ENCODE results near the gene STARD8. TPM values are rescaled to one million over a fixed set of nuclear protein-coding genes. Genes with fewer than 3 reads are reported as not detected.

STARD8 gene
- total and polyA plus RNA-seq, 4 experiments from 2014 or later = 0.14 to 0.86 (median 0.47) TPM; not detected in 1

DNA sequence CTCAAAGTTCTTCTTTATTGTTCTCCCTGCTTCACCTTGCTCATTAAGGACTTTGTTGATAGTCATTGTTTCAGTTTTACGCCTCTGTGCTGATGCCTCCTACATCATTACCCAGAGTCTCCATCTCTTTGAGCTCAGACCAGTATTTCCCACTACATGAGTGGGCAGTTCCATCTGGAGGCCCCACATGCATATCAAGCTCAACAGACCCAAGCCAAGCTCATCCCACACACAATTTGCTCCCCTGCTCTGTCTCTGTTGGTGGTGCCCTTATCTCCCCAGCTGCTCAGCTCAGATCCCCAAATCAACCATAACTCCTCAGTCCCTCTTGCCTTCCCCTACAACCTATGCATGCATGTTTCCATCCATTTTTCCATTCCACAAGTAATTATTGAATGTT lies 96.3 kb downstream of the STARD8 start:
- H3K27me3 ChIP-seq (ENCODE audit: insufficient read depth, low read length) = no peaks in the 10 kb centered on the region
- H3K4me3 ChIP-seq (ENCODE audit: low read length in 2 of 2) = no peak overlapping the region

DNA sequence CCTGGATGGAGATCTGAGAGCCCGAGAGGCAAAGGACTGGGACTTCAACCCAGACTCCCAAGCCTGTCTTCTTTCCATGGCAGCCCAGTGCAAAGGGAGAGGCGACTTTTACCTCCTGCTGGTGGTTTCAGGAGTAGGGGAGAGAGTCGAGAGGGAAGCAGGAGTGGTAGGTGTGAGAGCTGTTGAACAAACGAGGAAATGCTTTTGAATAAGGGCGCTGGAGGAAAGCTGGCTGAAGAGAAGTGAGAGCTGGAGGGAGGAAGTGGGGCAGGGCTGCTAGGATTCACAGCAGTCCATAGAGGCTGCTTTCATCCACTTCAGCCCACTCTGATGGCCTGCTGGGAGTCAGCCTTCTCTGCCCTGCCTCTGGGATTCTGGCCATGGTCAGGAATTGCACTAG lies 99.5 kb downstream of the STARD8 start:
- H3K4me1 Mint-ChIP-seq = no peaks in the 10 kb centered on the region
- intact Hi-C loops (cut with micrococcal nuclease) = no loop called here
- Histone ChIP-seq H3K4me1 (ENCODE audit: insufficient read depth, low read length) (no peaks in the 10 kb centered on the region), H3K27me3 (ENCODE audit: insufficient read depth, low read length) (no peaks in the 10 kb centered on the region), H3K4me3 (ENCODE audit: low read length in 2 of 2) (no peak overlapping the region), H3K36me3 (ENCODE audit: insufficient read depth, low read length) (no peaks in the 10 kb centered on the region), H3K9me3 (ENCODE audit: control insufficient read depth in 1 of 2, low read length in 2 of 2) (no peaks in the 10 kb centered on the region), H3K27ac (ENCODE audit: low read depth, low read length) (no peak overlapping the region)
- H3K9me3 Mint-ChIP-seq = no peaks in the 10 kb centered on the region
- H3K36me3 Mint-ChIP-seq = no peaks in the 10 kb centered on the region
- ChIA-PET POLR2A (ENCODE audit: partially characterized antibody) (no interaction called here), CTCF (ENCODE audit: partially characterized antibody) (no interaction called here)
- DNase-seq = no peak
- H3K27me3 Mint-ChIP-seq = no peaks in the 10 kb centered on the region
- no peak overlapping the region for H3K4me3 Mint-ChIP-seq
- no peak overlapping the region for H3K27ac Mint-ChIP-seq

More for the DNA sequence above, 96.3 kb downstream of the STARD8 start:
- H3K9me3 Mint-ChIP-seq = no peaks in the 10 kb centered on the region
- H3K27ac ChIP-seq (ENCODE audit: low read depth, low read length) = no peak overlapping the region
- POLR2A ChIA-PET (ENCODE audit: partially characterized antibody) = no interaction called here
- no peaks in the 10 kb centered on the region for H3K36me3 Mint-ChIP-seq
- H3K4me1 ChIP-seq (ENCODE audit: insufficient read depth, low read length) = no peaks in the 10 kb centered on the region
- intact Hi-C loops (cut with micrococcal nuclease) = no loop called here
- H3K27ac Mint-ChIP-seq = no peak overlapping the region
- no peaks in the 10 kb centered on the region for H3K27me3 Mint-ChIP-seq
- DNase-seq = no peak
- no peaks in the 10 kb centered on the region for H3K4me1 Mint-ChIP-seq
- H3K4me3 Mint-ChIP-seq = no peak overlapping the region
- H3K36me3 ChIP-seq (ENCODE audit: insufficient read depth, low read length) = no peaks in the 10 kb centered on the region
- CTCF ChIA-PET (ENCODE audit: partially characterized antibody) = no interaction called here
- H3K9me3 ChIP-seq (ENCODE audit: control insufficient read depth in 1 of 2, low read length in 2 of 2) = no peaks in the 10 kb centered on the region

- no peak overlapping the region for H3K4me3 Mint-ChIP-seq
- ChIA-PET CTCF (ENCODE audit: partially characterized antibody) (no interaction called here), POLR2A (ENCODE audit: partially characterized antibody) (no interaction called here)
- Histone ChIP-seq H3K4me3 (ENCODE audit: low read length in 2 of 2) (no peak overlapping the region), H3K27ac (ENCODE audit: low read depth, low read length) (no peak overlapping the region), H3K4me1 (ENCODE audit: insufficient read depth, low read length) (no peaks in the 10 kb centered on the region), H3K9me3 (ENCODE audit: control insufficient read depth in 1 of 2, low read length in 2 of 2) (no peaks in the 10 kb centered on the region), H3K27me3 (ENCODE audit: insufficient read depth, low read length) (no peaks in the 10 kb centered on the region), H3K36me3 (ENCODE audit: insufficient read depth, low read length) (no peaks in the 10 kb centered on the region)
- DNase-seq = no peak
- intact Hi-C loops (cut with micrococcal nuclease) = no loop called here
- H3K27me3 Mint-ChIP-seq = no peaks in the 10 kb centered on the region
- no peaks in the 10 kb centered on the region for H3K36me3 Mint-ChIP-seq
- H3K4me1 Mint-ChIP-seq = no peaks in the 10 kb centered on the region
- H3K27ac Mint-ChIP-seq = no peak overlapping the region
- H3K9me3 Mint-ChIP-seq = no peaks in the 10 kb centered on the region
These were observed 100.6 kb downstream of the STARD8 start for GRCh38 chrX:68748030-68748429.

DNA sequence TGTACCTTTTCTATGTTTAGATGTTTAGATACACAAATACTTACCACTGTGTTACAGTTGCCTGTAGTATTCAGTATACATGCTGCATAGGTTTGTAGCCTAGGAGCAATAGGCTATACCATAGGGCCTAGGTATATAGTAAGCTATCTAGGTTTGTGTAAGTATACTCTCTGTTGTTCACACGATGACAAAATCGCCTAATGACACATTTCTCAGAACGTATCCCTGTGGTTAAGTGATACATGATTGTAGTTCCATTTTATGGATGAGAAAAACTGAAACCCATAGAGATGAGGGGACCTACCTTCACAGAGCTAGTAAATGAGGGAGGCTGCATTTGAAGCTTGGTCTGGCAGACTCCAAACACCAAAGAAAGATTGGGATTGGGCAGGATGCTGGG lies 102.0 kb downstream of the STARD8 start:
- Mint-ChIP-seq H3K4me1 (no peaks in the 10 kb centered on the region), H3K4me3 (no peak overlapping the region), H3K9me3 (no peaks in the 10 kb centered on the region), H3K27me3 (no peaks in the 10 kb centered on the region), H3K27ac (no peak overlapping the region), H3K36me3 (no peaks in the 10 kb centered on the region)
- H3K27ac ChIP-seq (ENCODE audit: low read depth, low read length) = no peak overlapping the region
- H3K27me3 ChIP-seq (ENCODE audit: insufficient read depth, low read length) = no peaks in the 10 kb centered on the region
- H3K36me3 ChIP-seq (ENCODE audit: insufficient read depth, low read length) = no peaks in the 10 kb centered on the region
- no peaks in the 10 kb centered on the region for H3K9me3 ChIP-seq (ENCODE audit: control insufficient read depth in 1 of 2, low read length in 2 of 2)
- DNase-seq = no peak
- intact Hi-C loops (cut with micrococcal nuclease) = no loop called here
- no peaks in the 10 kb centered on the region for H3K4me1 ChIP-seq (ENCODE audit: insufficient read depth, low read length)
- CTCF ChIA-PET (ENCODE audit: partially characterized antibody) = no interaction called here
- no peak overlapping the region for H3K4me3 ChIP-seq (ENCODE audit: low read length in 2 of 2)
- POLR2A ChIA-PET (ENCODE audit: partially characterized antibody) = no interaction called here

GRCh38 chrX:68750316-68750715 lies 102.8 kb downstream of the STARD8 start:
- H3K36me3 ChIP-seq (ENCODE audit: insufficient read depth, low read length) = no peaks in the 10 kb centered on the region
- no peak overlapping the region for H3K4me3 ChIP-seq (ENCODE audit: low read length in 2 of 2)
- Mint-ChIP-seq H3K9me3 (no peaks in the 10 kb centered on the region), H3K4me3 (no peak overlapping the region), H3K27me3 (no peaks in the 10 kb centered on the region), H3K4me1 (no peaks in the 10 kb centered on the region), H3K27ac (no peak overlapping the region), H3K36me3 (no peaks in the 10 kb centered on the region)
- DNase-seq = no peak
- ChIA-PET POLR2A (ENCODE audit: partially characterized antibody) (no interaction called here), CTCF (ENCODE audit: partially characterized antibody) (no interaction called here)
- H3K4me1 ChIP-seq (ENCODE audit: insufficient read depth, low read length) = no peaks in the 10 kb centered on the region
- H3K27ac ChIP-seq (ENCODE audit: low read depth, low read length) = no peak overlapping the region
- H3K27me3 ChIP-seq (ENCODE audit: insufficient read depth, low read length) = no peaks in the 10 kb centered on the region
- H3K9me3 ChIP-seq (ENCODE audit: control insufficient read depth in 1 of 2, low read length in 2 of 2) = no peaks in the 10 kb centered on the region
- intact Hi-C loops (cut with micrococcal nuclease) = no loop called here

GRCh38 chrX:68751372-68751771 lies 103.9 kb downstream of the STARD8 start:
- H3K27me3 ChIP-seq (ENCODE audit: insufficient read depth, low read length) = no peaks in the 10 kb centered on the region
- H3K4me1 ChIP-seq (ENCODE audit: insufficient read depth, low read length) = no peaks in the 10 kb centered on the region
- no peak overlapping the region for H3K27ac Mint-ChIP-seq
- intact Hi-C loops (cut with micrococcal nuclease) = no loop called here
- H3K36me3 ChIP-seq (ENCODE audit: insufficient read depth, low read length) = no peaks in the 10 kb centered on the region
- POLR2A ChIA-PET (ENCODE audit: partially characterized antibody) = no interaction called here
- CTCF ChIA-PET (ENCODE audit: partially characterized antibody) = no interaction called here
- no peak overlapping the region for H3K27ac ChIP-seq (ENCODE audit: low read depth, low read length)
- H3K36me3 Mint-ChIP-seq = no peaks in the 10 kb centered on the region
- H3K4me1 Mint-ChIP-seq = no peaks in the 10 kb centered on the region
- H3K4me3 ChIP-seq (ENCODE audit: low read length in 2 of 2) = no peak overlapping the region
- peaks cover 0 to 1% of the 10 kb centered on the region in 2 donors for H3K27me3 Mint-ChIP-seq
- no peak for DNase-seq
- H3K4me3 Mint-ChIP-seq = no peak overlapping the region
- H3K9me3 ChIP-seq (ENCODE audit: control insufficient read depth in 1 of 2, low read length in 2 of 2) = no peaks in the 10 kb centered on the region
- H3K9me3 Mint-ChIP-seq = no peaks in the 10 kb centered on the region

DNA sequence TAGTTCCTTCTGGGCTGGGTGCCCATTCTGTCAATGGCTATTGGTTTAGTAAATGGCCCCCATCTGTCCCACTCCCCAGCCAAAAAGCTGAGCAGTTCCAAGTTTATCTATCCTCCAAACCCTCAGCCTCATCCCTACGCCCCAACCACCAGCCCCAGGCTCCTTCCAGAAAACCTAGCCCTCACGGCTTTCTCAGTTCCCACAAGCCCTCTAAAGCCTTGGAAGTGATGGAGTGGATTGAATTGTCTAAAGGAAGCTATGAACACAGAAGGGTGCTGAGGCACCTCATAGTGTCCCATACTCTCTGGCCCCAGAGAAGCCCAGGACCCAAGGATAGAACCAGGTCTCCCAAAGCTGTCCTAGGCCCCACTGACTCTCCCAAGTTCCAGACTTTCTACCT lies 105.8 kb downstream of the STARD8 start:
- DNase-seq = no peak
- no peak overlapping the region for H3K27ac ChIP-seq (ENCODE audit: low read depth, low read length)
- H3K4me3 ChIP-seq (ENCODE audit: low read length in 2 of 2) = no peak overlapping the region
- ChIA-PET CTCF (ENCODE audit: partially characterized antibody) (no interaction called here), POLR2A (ENCODE audit: partially characterized antibody) (no interaction called here)
- Mint-ChIP-seq H3K27ac (no peak overlapping the region), H3K9me3 (no peaks in the 10 kb centered on the region), H3K27me3 (peaks cover 0 to 1% of the 10 kb centered on the region in 2 donors), H3K4me1 (no peaks in the 10 kb centered on the region), H3K36me3 (no peaks in the 10 kb centered on the region), H3K4me3 (no peak overlapping the region)
- no peaks in the 10 kb centered on the region for H3K27me3 ChIP-seq (ENCODE audit: insufficient read depth, low read length)
- H3K9me3 ChIP-seq (ENCODE audit: control insufficient read depth in 1 of 2, low read length in 2 of 2) = no peaks in the 10 kb centered on the region
- intact Hi-C loops (cut with micrococcal nuclease) = no loop called here
- no peaks in the 10 kb centered on the region for H3K4me1 ChIP-seq (ENCODE audit: insufficient read depth, low read length)
- no peaks in the 10 kb centered on the region for H3K36me3 ChIP-seq (ENCODE audit: insufficient read depth, low read length)

DNA sequence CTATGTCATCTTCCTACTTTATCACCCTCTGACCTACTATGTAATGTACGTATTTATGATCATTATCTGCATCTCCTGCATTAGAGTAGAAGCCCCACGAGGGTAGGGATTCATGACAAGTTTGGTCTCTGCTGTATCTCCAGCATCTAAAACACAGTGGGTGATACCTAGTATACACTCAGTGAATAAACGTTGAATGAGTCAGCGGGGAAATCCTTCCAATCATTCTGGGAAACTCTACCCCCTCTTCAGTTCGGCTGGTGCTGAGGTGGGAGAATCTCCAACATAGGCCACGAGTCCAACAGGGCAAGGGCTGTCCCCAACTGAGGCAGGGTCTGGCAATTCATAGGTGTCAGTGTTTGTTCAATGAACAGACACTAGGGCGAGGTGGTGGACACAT lies 106.9 kb downstream of the STARD8 start:
- no peak for DNase-seq
- no peaks in the 10 kb centered on the region for H3K9me3 Mint-ChIP-seq
- no peaks in the 10 kb centered on the region for H3K9me3 ChIP-seq (ENCODE audit: control insufficient read depth in 1 of 2, low read length in 2 of 2)
- no peak overlapping the region for H3K27ac Mint-ChIP-seq
- H3K4me3 Mint-ChIP-seq = no peak overlapping the region
- no peaks in the 10 kb centered on the region for H3K4me1 Mint-ChIP-seq
- no peaks in the 10 kb centered on the region for H3K27me3 ChIP-seq (ENCODE audit: insufficient read depth, low read length)
- no peaks in the 10 kb centered on the region for H3K4me1 ChIP-seq (ENCODE audit: insufficient read depth, low read length)
- no peak overlapping the region for H3K27ac ChIP-seq (ENCODE audit: low read depth, low read length)
- ChIA-PET POLR2A (ENCODE audit: partially characterized antibody) (no interaction called here), CTCF (ENCODE audit: partially characterized antibody) (no interaction called here)
- H3K4me3 ChIP-seq (ENCODE audit: low read length in 2 of 2) = no peak overlapping the region
- peaks cover 0 to 1% of the 10 kb centered on the region in 2 donors for H3K27me3 Mint-ChIP-seq
- H3K36me3 Mint-ChIP-seq = no peaks in the 10 kb centered on the region
- intact Hi-C loops (cut with micrococcal nuclease) = no loop called here
- no peaks in the 10 kb centered on the region for H3K36me3 ChIP-seq (ENCODE audit: insufficient read depth, low read length)

Measured in CD4-positive, alpha-beta memory T cell (primary cell).